PC-3 (cell line): ENCODE results near the gene MMP23B. TPM values are rescaled to one million over a fixed set of nuclear protein-coding genes. Genes with fewer than 3 reads are reported as not detected.

Experiments
- ATAC-seq: fragments of 200-7000 bp; cut with Tn5 transposase; 2 replicates; pipeline ENCODE4 v1.9.1; 2020; ENCODE audit warnings: mild to moderate bottlenecking, moderate library complexity
- BruUV-seq: library from RNA; stranded (reverse); fragments of 400-500 nt; replicated peaks from 2 replicates; lab custom pipeline; 2021; lab: Mats Ljungman, UMichigan
- CTCF ChIA-PET: fragments of 300-600 bp; sonication (Branson Sonifier 250); formaldehyde crosslinking; loops from one replicate; lab custom pipeline; 2022; ENCODE audit warnings: antibody characterized with exemption; lab: Charles Lee
- POLR2A ChIA-PET: fragments of 300-600 bp; sonication (Branson Sonifier 250); formaldehyde crosslinking; loops from one replicate; lab custom pipeline; 2022; ENCODE audit warnings: antibody characterized with exemption; ENCODE audit not compliant: unreplicated experiment; lab: Charles Lee
- DNase-seq: peaks from one replicate; pipeline ENCODE4 v3.0.0-alpha.2; 2015
- H2AFZ ChIP-seq: fragments of 300-600 bp; sonication (generic); 2 replicates; pipeline ENCODE4 v1.6.0; 2016; ENCODE audit warnings: antibody characterized with exemption, low read length
- H3F3A ChIP-seq: fragments of 300-600 bp; sonication (generic); one replicate; pipeline ENCODE4 v1.6.0; 2017; ENCODE audit warnings: antibody characterized with exemption, low read length, control low read depth, mild to moderate bottlenecking; ENCODE audit not compliant: unreplicated experiment
- H3K27ac ChIP-seq: fragments of 300-600 bp; sonication (generic); 2 replicates; pipeline ENCODE4 v1.5.1; 2016; ENCODE audit warnings: mild to moderate bottlenecking, low read length
- H3K27me3 ChIP-seq: fragments of 300-600 bp; sonication (generic); 2 replicates; pipeline ENCODE4 v1.6.1; 2016; ENCODE audit warnings: low read length, mixed read lengths
- H3K36me3 ChIP-seq: fragments of 300-600 bp; sonication (generic); 2 replicates; pipeline ENCODE4 v1.6.1; 2016; ENCODE audit warnings: low read depth, mixed run types, low read length, mixed read lengths
- H3K4me1 ChIP-seq: fragments of 300-600 bp; sonication (generic); 2 replicates; pipeline ENCODE4 v1.5.1; 2016; ENCODE audit warnings: low read length; ENCODE audit not compliant: insufficient read depth
- H3K4me2 ChIP-seq: fragments of 300-600 bp; sonication (generic); 2 replicates; pipeline ENCODE4 v1.6.0; 2016; ENCODE audit warnings: low read length
- H3K4me3 ChIP-seq: fragments of 300-600 bp; sonication (generic); 2 replicates; pipeline ENCODE4 v1.5.1; 2016; ENCODE audit warnings: mild to moderate bottlenecking, low read length, mixed read lengths
- H3K79me2 ChIP-seq: fragments of 300-600 bp; sonication (generic); 2 replicates; pipeline ENCODE4 v1.6.1; 2017; ENCODE audit warnings: low read length, mixed read lengths
- H3K9ac ChIP-seq: fragments of 300-600 bp; sonication (generic); 2 replicates; pipeline ENCODE4 v1.6.0; 2016; ENCODE audit warnings: mild to moderate bottlenecking, low read length
- H3K9me2 ChIP-seq: fragments of 300-600 bp; sonication (generic); replicated peaks from 2 replicates; pipeline ENCODE4 v1.6.1; 2016; ENCODE audit warnings: mixed run types, low read length, mixed read lengths
- H3K9me3 ChIP-seq: fragments of 300-600 bp; sonication (generic); 2 replicates; pipeline ENCODE4 v1.6.1; 2016; ENCODE audit warnings: low read length, mixed read lengths
- H4K20me1 ChIP-seq: fragments of 300-600 bp; sonication (generic); 2 replicates; pipeline ENCODE4 v1.6.1; 2016; ENCODE audit warnings: low read length, mixed read lengths
- EZH2 ChIP-seq: fragments of 300-600 bp; sonication (generic); IDR thresholded peaks from one replicate; pipeline ENCODE4 v1.6.1; 2017; ENCODE audit warnings: antibody characterized with exemption, mild to moderate bottlenecking, low read length; ENCODE audit not compliant: unreplicated experiment
- EZH2phosphoT487 ChIP-seq: fragments of 300-600 bp; sonication (generic); IDR thresholded peaks from 2 replicates; pipeline ENCODE4 v1.6.1; 2018; ENCODE audit warnings: mild to moderate bottlenecking, antibody characterized with exemption, low read length, borderline replicate concordance
- intact Hi-C: fragments of 100-400 bp; cut with micrococcal nuclease; formaldehyde crosslinking; loops from 2 replicates; pipeline ENCODE4 v1.9.0; 2023
- total RNA-seq: library from RNA; depleted of rRNA; stranded (reverse); fragments of >200 nt; gene quantifications from 2 replicates; pipeline ENCODE4 v1.2.3, GENCODE V29; 2014
- TF ChIP-seq, protein P1 (sequence below): fragments of 300-600 bp; sonication (generic); conservative IDR thresholded peaks from 2 replicates; pipeline ENCODE4 v1.5.1; 2017; ENCODE audit warnings: antibody characterized with exemption, low read depth, mild to moderate bottlenecking, low read length

The MMP23B gene
- total RNA-seq, 1 experiment from 2014 or later: 28.4 TPM

DNA sequence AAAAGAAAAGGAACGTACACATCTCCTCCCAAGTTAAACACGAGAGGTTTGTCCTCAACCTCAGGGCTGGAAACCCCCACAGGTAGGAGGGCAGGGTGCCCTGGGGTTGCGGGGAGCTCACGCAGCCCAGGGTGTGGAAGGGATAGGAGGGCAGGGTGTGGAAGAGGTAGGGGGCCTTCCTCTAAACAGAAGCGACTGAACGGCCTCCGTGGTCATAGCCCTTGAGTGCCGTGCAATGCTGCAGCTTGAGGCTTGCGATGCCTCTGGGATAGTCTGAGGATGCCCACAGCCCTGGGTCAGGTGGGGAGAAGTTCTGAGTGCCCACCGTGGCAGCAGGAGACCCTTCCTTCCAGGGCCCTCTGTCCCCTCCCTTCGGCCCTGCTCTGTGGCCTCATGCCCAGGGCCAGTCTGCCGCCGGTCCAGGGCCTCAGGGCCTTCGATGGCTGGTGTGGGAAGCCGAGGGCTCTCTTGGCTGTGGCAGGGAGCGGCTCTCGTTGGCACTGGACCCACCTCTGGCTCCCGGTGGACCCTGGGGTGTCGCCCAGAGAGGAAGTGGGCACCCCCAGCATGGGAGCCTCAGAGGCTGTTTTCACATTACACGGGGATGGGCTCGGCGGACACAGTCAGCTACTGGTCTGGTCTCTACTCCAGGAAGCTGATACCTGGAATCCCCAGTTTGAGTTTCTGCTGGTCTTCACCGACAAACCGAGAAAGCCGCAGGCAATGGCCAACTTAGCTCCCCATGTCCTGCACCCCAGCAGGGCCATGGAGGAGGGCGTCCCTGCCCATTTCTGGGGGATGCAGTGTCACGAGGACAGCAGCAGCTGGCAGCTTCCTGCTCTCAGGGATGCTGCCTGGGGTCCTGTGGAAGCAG, 33.2 kb downstream of the MMP23B start:
- no peak for ATAC-seq
- TF ChIP-seq, protein P1, sequence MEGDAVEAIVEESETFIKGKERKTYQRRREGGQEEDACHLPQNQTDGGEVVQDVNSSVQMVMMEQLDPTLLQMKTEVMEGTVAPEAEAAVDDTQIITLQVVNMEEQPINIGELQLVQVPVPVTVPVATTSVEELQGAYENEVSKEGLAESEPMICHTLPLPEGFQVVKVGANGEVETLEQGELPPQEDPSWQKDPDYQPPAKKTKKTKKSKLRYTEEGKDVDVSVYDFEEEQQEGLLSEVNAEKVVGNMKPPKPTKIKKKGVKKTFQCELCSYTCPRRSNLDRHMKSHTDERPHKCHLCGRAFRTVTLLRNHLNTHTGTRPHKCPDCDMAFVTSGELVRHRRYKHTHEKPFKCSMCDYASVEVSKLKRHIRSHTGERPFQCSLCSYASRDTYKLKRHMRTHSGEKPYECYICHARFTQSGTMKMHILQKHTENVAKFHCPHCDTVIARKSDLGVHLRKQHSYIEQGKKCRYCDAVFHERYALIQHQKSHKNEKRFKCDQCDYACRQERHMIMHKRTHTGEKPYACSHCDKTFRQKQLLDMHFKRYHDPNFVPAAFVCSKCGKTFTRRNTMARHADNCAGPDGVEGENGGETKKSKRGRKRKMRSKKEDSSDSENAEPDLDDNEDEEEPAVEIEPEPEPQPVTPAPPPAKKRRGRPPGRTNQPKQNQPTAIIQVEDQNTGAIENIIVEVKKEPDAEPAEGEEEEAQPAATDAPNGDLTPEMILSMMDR: no peak
- TF ChIP-seq EZH2 (no peak), EZH2phosphoT487 (no peak)

DNA sequence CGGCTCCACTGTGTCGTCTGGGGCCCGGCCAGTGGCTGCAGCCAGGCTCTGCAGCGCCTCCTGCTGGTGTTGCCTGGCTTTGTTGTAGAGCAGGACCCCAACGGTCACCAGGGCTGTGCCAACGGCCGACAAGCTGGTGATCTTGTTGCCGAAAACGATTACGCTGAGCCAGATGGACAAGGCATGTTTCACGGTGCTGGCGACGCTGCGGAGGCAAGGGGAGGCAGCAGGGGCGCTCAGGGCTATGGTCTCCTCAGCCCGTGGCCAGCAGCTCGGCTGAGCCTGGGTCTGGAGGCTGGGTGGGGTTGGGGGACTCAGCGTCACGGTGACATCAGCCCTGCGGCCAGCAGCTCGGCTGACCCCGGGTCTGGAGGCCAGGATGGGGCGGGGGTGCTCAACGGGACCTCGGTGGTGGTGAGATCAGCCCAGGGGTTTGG, 33.9 kb downstream of the MMP23B start:
- POLR2A ChIA-PET: no interaction called here
- Histone ChIP-seq H2AFZ (no peak overlapping the region), H3K79me2 (no peaks in the 10 kb centered on the region), H3K4me3 (no peak overlapping the region), H3K9ac (no peak overlapping the region), H3K4me1 (no peaks in the 10 kb centered on the region), H3F3A (peaks cover 3% of the 10 kb centered on the region), H3K9me2 (no peaks in the 10 kb centered on the region), H4K20me1 (no peaks in the 10 kb centered on the region), H3K36me3 (peaks cover 17% of the 10 kb centered on the region), H3K9me3 (no peaks in the 10 kb centered on the region), H3K27me3 (no peaks in the 10 kb centered on the region), H3K27ac (no peak overlapping the region), H3K4me2 (no peak overlapping the region)
- TF ChIP-seq EZH2phosphoT487 (no peak), EZH2 (no peak)
- TF ChIP-seq, protein P1: peak; percentile 78
- BruUV-seq: no TSS peak
- ATAC-seq (no peak), DNase-seq (no peak)
- intact Hi-C loops: no loop called here
- CTCF ChIA-PET: interaction anchor here (0.6 kb wide), 1 partner anchor 870 kb away, joined by 3 read pairs; no protein-coding TSS in a partner anchor

More for the DNA sequence above, 33.2 kb downstream of the MMP23B start:
- intact Hi-C loops: no loop called here
- peaks cover 17% of the 10 kb centered on the region for H3K36me3 ChIP-seq
- no peak for DNase-seq
- H3K4me2 ChIP-seq: no peak overlapping the region
- no peaks in the 10 kb centered on the region for H3K9me2 ChIP-seq
- H3K79me2 ChIP-seq: no peaks in the 10 kb centered on the region
- H4K20me1 ChIP-seq: no peaks in the 10 kb centered on the region
- BruUV-seq: no TSS peak
- no peak overlapping the region for H3K9ac ChIP-seq
- H3K27ac ChIP-seq: no peak overlapping the region
- no peaks in the 10 kb centered on the region for H3K27me3 ChIP-seq
- no peaks in the 10 kb centered on the region for H3K9me3 ChIP-seq
- H3F3A ChIP-seq: peaks cover 3% of the 10 kb centered on the region
- no peak overlapping the region for H3K4me3 ChIP-seq
- POLR2A ChIA-PET: no interaction called here
- H2AFZ ChIP-seq: no peak overlapping the region
- no peaks in the 10 kb centered on the region for H3K4me1 ChIP-seq
- CTCF ChIA-PET: interaction anchor here (0.6 kb wide), 1 partner anchor 871 kb away, joined by 3 read pairs; no protein-coding TSS in a partner anchor

DNA sequence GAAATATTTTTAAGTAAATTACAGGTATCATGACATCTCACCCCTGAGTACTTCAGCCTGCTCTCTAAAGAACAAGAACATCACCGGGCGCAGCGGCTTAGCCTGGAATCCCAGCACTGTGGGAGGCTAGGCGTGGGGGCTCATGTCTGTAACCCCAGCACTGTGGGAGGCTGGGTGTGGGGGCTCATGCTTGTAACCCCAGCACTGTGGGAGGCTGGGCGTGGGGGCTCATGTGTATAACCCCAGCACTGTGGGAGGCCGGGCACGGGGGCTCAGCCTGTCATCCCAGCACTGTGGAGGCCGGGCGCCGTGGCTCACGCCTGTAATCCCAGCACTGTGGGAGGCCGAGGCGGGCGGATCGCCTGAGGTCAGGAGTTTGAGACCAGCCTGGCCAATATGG, 34.6 kb downstream of the MMP23B start:
- Histone ChIP-seq H3K4me3 (no peak overlapping the region), H4K20me1 (no peaks in the 10 kb centered on the region), H3K4me1 (no peaks in the 10 kb centered on the region), H3K27ac (no peak overlapping the region), H3K27me3 (no peaks in the 10 kb centered on the region), H3F3A (peaks cover 3% of the 10 kb centered on the region), H3K79me2 (no peaks in the 10 kb centered on the region), H3K9ac (no peak overlapping the region), H3K36me3 (peaks cover 24% of the 10 kb centered on the region), H2AFZ (no peak overlapping the region), H3K9me2 (no peaks in the 10 kb centered on the region), H3K9me3 (no peaks in the 10 kb centered on the region), H3K4me2 (no peak overlapping the region)
- intact Hi-C loops: no loop called here
- BruUV-seq: no TSS peak
- ChIA-PET CTCF (no interaction called here), POLR2A (no interaction called here)
- DNase-seq: no peak
- no peak for ATAC-seq
- no peak for TF ChIP-seq EZH2
- TF ChIP-seq EZH2phosphoT487: no peak
- TF ChIP-seq, protein P1: no peak
